Esophagus muscularis mucosa (tissue), 4 donors: ENCODE measurements around the gene TTC24. TPM values are rescaled to one million over a fixed set of nuclear protein-coding genes. Genes with fewer than 3 reads are reported as not detected.
"Not testable (repeated sequence)": the region's sequence is repeated elsewhere in the genome, so short reads cannot be mapped to it uniquely, and the experiment has no call there.

Experiments
- DNase-seq: peaks from one replicate; pipeline ENCODE4 v3.0.0-alpha.2; 2017; ENCODE audit errors: extremely low spot score
- H3K27ac ChIP-seq, 4 donors: fragments of 200-600 bp; sonication (generic); replicated peaks in 1 of 4; 1 replicate in 3 of 4; 2 replicates in 1 of 4; pipeline ENCODE4 v1.5.1; 2016 to 2019; ENCODE audit warnings: mild to moderate bottlenecking in 1 of 4
- H3K27me3 ChIP-seq, 4 donors: fragments of 200-600 bp; sonication (generic); one replicate each; pipeline versions ENCODE4 v1.5.1 to v1.6.0; 2016 to 2019
- H3K36me3 ChIP-seq, 4 donors: fragments of 200-600 bp; sonication (generic); one replicate each; pipeline ENCODE4 v1.5.1; 2016 to 2019
- H3K4me1 ChIP-seq, 4 donors: fragments of 200-600 bp; sonication (generic); one replicate each; pipeline ENCODE4 v1.5.1; 2016 to 2019
- H3K4me3 ChIP-seq, 4 donors: fragments of 200-600 bp; sonication (generic); 1 replicate in 2 of 4; 2 replicates in 2 of 4; pipeline ENCODE4 v1.5.1; 2016 to 2019; ENCODE audit warnings: mild to moderate bottlenecking in 4 of 4, moderate library complexity in 1 of 4
- H3K9me3 ChIP-seq, 4 donors: fragments of 200-600 bp; sonication (generic); 1 replicate in 3 of 4; 2 replicates in 1 of 4; pipeline ENCODE4 v1.5.1; 2016 to 2019
- CTCF ChIP-seq, 3 experiments: fragments of 200-600 bp in 2 of 3; fragments of 450-650 bp in 1 of 3; sonication (generic) in 2 of 3; IDR thresholded peaks; one replicate each; pipeline ENCODE4 v1.5.1; 2017 to 2019; ENCODE audit warnings: antibody characterized with exemption in 3 of 3, mild to moderate bottlenecking in 2 of 3, moderate library complexity in 1 of 3
- EP300 ChIP-seq: sonication (generic); formaldehyde crosslinking; IDR thresholded peaks from one replicate; pipeline ENCODE4 v1.6.1; 2017; ENCODE audit warnings: antibody characterized with exemption
- POLR2A ChIP-seq: fragments of 450-650 bp; IDR thresholded peaks from one replicate; pipeline ENCODE4 v1.6.1; 2017; ENCODE audit warnings: antibody characterized with exemption, moderate library complexity, mild to moderate bottlenecking, low read depth
- POLR2AphosphoS5 ChIP-seq, 2 donors: sonication (generic); formaldehyde crosslinking; IDR thresholded peaks; one replicate each; pipeline ENCODE4 v1.6.1; 2017; ENCODE audit warnings: antibody characterized with exemption in 2 of 2
- WGBS: methylation state at CpG from one replicate; pipeline ENCODE4 v1.1.5; 2018; 5-methylcytosine and 5-hydroxymethylcytosine counted together
- intact Hi-C: fragments of 100-400 bp; cut with DNase I; formaldehyde crosslinking; loops from one replicate; pipeline ENCODE4 v1.15.1; 2023
- total RNA-seq, 4 donors: library from RNA; depleted of rRNA; stranded (reverse); fragments of >200 nt; gene quantifications; one replicate each; pipeline versions ENCODE4 v1.1.0 to v1.2.1, GENCODE V29; 2016

The TTC24 gene
- total RNA-seq, 4 donors from 2014 or later, result not detected

GRCh38 chr1:156602557-156602993 is 23.1 kb downstream of the TTC24 start:
- Histone ChIP-seq H3K4me3 (no peak overlapping the region), H3K9me3 (no peaks in the 10 kb centered on the region), H3K4me1 (peaks cover 10 to 29% (median 24%) of the 10 kb centered on the region in 4 donors), H3K36me3 (peaks cover 12 to 15% (median 13%) of the 10 kb centered on the region in 4 donors), H3K27ac (no peak overlapping the region), H3K27me3 (no peaks in the 10 kb centered on the region)
- 42% methylated on average over 10 of the region's 10 CpGs for WGBS
- intact Hi-C loops, result no loop called here
- no peak for DNase-seq
- TF ChIP-seq POLR2A, result no peak
- no peak for TF ChIP-seq CTCF (IDR thresholded peaks at IDR 0.05)
- no peak for TF ChIP-seq POLR2AphosphoS5 (IDR thresholded peaks at IDR 0.05)
- TF ChIP-seq EP300, result no peak

- H3K4me3 ChIP-seq, H3K9me3 ChIP-seq, H3K27me3 ChIP-seq, DNase-seq, intact Hi-C loops, H3K36me3 ChIP-seq: not testable (repeated sequence)
- peaks cover 0 to 19% (median 11%) of the 10 kb centered on the region in 4 donors for H3K4me1 ChIP-seq
- peak overlapping the region in 1 of 4 donors; percentile 64 for H3K27ac ChIP-seq
- 92% methylated on average over 4 of the region's 4 CpGs for WGBS
Observed at GRCh38 chr1:156607344-156607743, 27.8 kb downstream of the TTC24 start.

- intact Hi-C loops, result loop anchor here (2.0 kb wide), 2 partner anchors 23 to 161 kb away; no protein-coding TSS in a partner anchor
- TF ChIP-seq CTCF (IDR thresholded peaks at IDR 0.05), result peak; percentile 63 to 88 (median 85)
- peak; percentile 53 to 56 for TF ChIP-seq POLR2AphosphoS5 (IDR thresholded peaks at IDR 0.05)
- no peak for TF ChIP-seq POLR2A
Observed at GRCh38 chr1:156608036-156608674, 28.6 kb downstream of the TTC24 start.

GRCh38 chr1:156608981-156609380 is 29.5 kb downstream of the TTC24 start:
- DNase-seq, result no peak
- WGBS, result 59% methylated on average over 6 of the region's 6 CpGs

More at GRCh38 chr1:156608036-156608674, 28.6 kb downstream of the TTC24 start:
- Histone ChIP-seq H3K27ac (peak overlapping the region in 1 of 4 donors; percentile 64), H3K36me3 (no peaks in the 10 kb centered on the region), H3K9me3 (no peaks in the 10 kb centered on the region), H3K27me3 (no peaks in the 10 kb centered on the region), H3K4me3 (no peak overlapping the region), H3K4me1 (peaks cover 0 to 15% (median 8%) of the 10 kb centered on the region in 4 donors)
- DNase-seq, result no peak
- WGBS, result 29% methylated on average over 7 of the region's 7 CpGs

GRCh38 chr1:156610072-156610471 is 30.5 kb downstream of the TTC24 start:
- DNase-seq, H3K9me3 ChIP-seq, H3K4me3 ChIP-seq, H3K27me3 ChIP-seq, H3K27ac ChIP-seq, intact Hi-C loops, H3K36me3 ChIP-seq: not testable (repeated sequence)
- 94% methylated on average over 9 of the region's 9 CpGs for WGBS
- peaks cover 3 to 22% (median 16%) of the 10 kb centered on the region in 4 donors for H3K4me1 ChIP-seq

More at GRCh38 chr1:156608981-156609380, 29.5 kb downstream of the TTC24 start:
- peaks cover 0 to 15% (median 8%) of the 10 kb centered on the region in 4 donors for H3K4me1 ChIP-seq
- H3K4me3 ChIP-seq, result no peak overlapping the region
- H3K36me3 ChIP-seq, result no peaks in the 10 kb centered on the region
- intact Hi-C loops, result loop anchor here (2.0 kb wide), 2 partner anchors 24 to 162 kb away; no protein-coding TSS in a partner anchor
- no peaks in the 10 kb centered on the region for H3K27me3 ChIP-seq
- TF ChIP-seq POLR2AphosphoS5 (IDR thresholded peaks at IDR 0.05), result no peak
- TF ChIP-seq CTCF (IDR thresholded peaks at IDR 0.05), result peak; percentile 12 to 30 (median 15)
- H3K27ac ChIP-seq, result no peak overlapping the region
- no peaks in the 10 kb centered on the region for H3K9me3 ChIP-seq

- no peak for DNase-seq
- Histone ChIP-seq H3K9me3 (no peaks in the 10 kb centered on the region), H3K4me3 (no peak overlapping the region), H3K4me1 (peaks cover 17 to 42% (median 40%) of the 10 kb centered on the region in 4 donors), H3K27me3 (no peaks in the 10 kb centered on the region), H3K27ac (no peak overlapping the region), H3K36me3 (no peaks in the 10 kb centered on the region)
- 67% methylated on average over 3 of the region's 3 CpGs for WGBS
- intact Hi-C loops, result no loop called here
- TF ChIP-seq POLR2AphosphoS5 (IDR thresholded peaks at IDR 0.05), result no peak
- no peak for TF ChIP-seq POLR2A
- no peak for TF ChIP-seq EP300
- TF ChIP-seq CTCF (IDR thresholded peaks at IDR 0.05), result no peak
Observed at GRCh38 chr1:156612666-156613065, 33.1 kb downstream of the TTC24 start.
